Kidney epithelial cell (primary cell): Measurements from ENCODE around the gene RUBCNL. TPM values are rescaled to one million over a fixed set of nuclear protein-coding genes. Genes with fewer than 3 reads are reported as not detected.
A peak's percentile ranks its signal among the peaks of the same experiment; 100 is the strongest.
"Not testable (repeated sequence)": the region's sequence is repeated elsewhere in the genome, so short reads cannot be mapped to it uniquely, and the experiment has no call there.

Source experiments
- DNase-seq: peaks from one replicate; pipeline ENCODE4 v3.0.0-alpha.2; 2010; ENCODE audit warnings: low read depth
- H3K27me3 ChIP-seq: 2 replicates; pipeline ENCODE4 v1.6.0; 2011; ENCODE audit warnings: low read length; ENCODE audit not compliant: control insufficient read depth, insufficient read depth
- H3K36me3 ChIP-seq: 2 replicates; pipeline ENCODE4 v1.5.1; 2011; ENCODE audit warnings: low read length; ENCODE audit not compliant: control insufficient read depth, insufficient read depth
- H3K4me3 ChIP-seq: 2 replicates; pipeline ENCODE4 v1.5.1; 2011; ENCODE audit warnings: low read depth, mild to moderate bottlenecking, control low read depth, low read length
- total RNA-seq: library from RNA; depleted of rRNA; stranded (reverse); fragments of >200 nt; gene quantifications from 2 replicates; pipeline ENCODE4 v1.2.3, GENCODE V29; 2015
- TF ChIP-seq, protein P1 (sequence below): IDR thresholded peaks from 2 replicates; pipeline ENCODE4 v1.5.1; 2011; ENCODE audit warnings: mild to moderate bottlenecking, moderate library complexity, low read length, control low read depth, inconsistent platforms; ENCODE audit not compliant: insufficient read depth, poor library complexity, severe bottlenecking

The RUBCNL gene, protein sequence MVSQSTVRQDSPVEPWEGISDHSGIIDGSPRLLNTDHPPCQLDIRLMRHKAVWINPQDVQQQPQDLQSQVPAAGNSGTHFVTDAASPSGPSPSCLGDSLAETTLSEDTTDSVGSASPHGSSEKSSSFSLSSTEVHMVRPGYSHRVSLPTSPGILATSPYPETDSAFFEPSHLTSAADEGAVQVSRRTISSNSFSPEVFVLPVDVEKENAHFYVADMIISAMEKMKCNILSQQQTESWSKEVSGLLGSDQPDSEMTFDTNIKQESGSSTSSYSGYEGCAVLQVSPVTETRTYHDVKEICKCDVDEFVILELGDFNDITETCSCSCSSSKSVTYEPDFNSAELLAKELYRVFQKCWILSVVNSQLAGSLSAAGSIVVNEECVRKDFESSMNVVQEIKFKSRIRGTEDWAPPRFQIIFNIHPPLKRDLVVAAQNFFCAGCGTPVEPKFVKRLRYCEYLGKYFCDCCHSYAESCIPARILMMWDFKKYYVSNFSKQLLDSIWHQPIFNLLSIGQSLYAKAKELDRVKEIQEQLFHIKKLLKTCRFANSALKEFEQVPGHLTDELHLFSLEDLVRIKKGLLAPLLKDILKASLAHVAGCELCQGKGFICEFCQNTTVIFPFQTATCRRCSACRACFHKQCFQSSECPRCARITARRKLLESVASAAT
- 1.8 and 5.5 TPM in 2 replicates for total RNA-seq

DNA sequence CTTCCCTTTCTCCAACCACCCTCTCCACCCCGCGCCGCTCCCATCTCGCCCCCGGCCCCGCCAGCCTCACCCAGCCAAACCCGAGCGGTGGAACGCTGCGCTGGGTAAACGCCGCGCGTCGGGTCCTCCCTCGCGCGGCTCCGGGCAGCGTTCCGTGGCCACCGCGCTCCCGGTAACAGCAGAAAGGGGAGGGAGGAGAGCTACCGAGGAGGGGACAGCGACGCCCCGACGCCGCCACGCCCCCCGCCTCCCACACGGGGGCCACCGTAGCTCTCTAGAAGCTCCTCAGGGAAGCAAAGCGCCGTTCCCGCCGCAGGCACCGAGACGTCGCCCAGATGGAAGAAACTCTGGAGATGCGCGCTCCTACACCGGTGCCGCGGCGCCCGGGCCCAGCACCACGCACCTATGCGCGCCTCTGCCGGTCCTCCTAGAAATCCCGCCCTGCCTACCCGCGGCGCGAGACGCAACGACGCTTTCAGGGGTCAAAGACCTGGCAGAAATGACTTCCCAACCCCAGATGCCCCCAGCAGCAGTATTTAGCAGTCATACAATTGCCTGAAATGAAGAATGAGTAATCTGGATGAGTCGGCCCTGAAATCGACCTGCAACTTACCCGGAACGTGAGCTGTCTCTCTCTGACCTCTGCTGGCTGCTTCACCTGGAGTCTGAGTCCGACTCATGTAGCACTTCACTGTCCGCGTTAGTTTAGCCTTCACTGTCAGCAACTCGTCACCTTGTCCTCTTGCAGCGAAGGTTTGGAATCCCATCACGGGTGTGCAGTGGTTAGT lies at the start of gene RUBCNL:
RUBCNL (minus strand) TSS at position 189 of the 788 bp plus-strand sequence. CDS start 14,777 bp downstream, outside the sequence.
- TF ChIP-seq, protein P1, sequence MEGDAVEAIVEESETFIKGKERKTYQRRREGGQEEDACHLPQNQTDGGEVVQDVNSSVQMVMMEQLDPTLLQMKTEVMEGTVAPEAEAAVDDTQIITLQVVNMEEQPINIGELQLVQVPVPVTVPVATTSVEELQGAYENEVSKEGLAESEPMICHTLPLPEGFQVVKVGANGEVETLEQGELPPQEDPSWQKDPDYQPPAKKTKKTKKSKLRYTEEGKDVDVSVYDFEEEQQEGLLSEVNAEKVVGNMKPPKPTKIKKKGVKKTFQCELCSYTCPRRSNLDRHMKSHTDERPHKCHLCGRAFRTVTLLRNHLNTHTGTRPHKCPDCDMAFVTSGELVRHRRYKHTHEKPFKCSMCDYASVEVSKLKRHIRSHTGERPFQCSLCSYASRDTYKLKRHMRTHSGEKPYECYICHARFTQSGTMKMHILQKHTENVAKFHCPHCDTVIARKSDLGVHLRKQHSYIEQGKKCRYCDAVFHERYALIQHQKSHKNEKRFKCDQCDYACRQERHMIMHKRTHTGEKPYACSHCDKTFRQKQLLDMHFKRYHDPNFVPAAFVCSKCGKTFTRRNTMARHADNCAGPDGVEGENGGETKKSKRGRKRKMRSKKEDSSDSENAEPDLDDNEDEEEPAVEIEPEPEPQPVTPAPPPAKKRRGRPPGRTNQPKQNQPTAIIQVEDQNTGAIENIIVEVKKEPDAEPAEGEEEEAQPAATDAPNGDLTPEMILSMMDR, result no peak
- no peak for DNase-seq
- peak within 1 kb of the TSS; percentile 43 for H3K4me3 ChIP-seq

GRCh38 chr13:46429558-46429957 lies 42.5 kb upstream of the RUBCNL start:
- H3K36me3 ChIP-seq, H3K4me3 ChIP-seq, H3K27me3 ChIP-seq, DNase-seq: not testable (repeated sequence)

More for the DNA sequence above, at the start of gene RUBCNL:
- Histone ChIP-seq H3K36me3 (no peaks in the 10 kb centered on the region), H3K27me3 (peaks cover 19% of the 10 kb centered on the region)

GRCh38 chr13:46405457-46405856 lies 18.4 kb upstream of the RUBCNL start:
- H3K4me3 ChIP-seq, result no peak overlapping the region
- no peaks in the 10 kb centered on the region for H3K27me3 ChIP-seq
- H3K36me3 ChIP-seq, result no peaks in the 10 kb centered on the region
- TF ChIP-seq, protein P1, result no peak
- DNase-seq, result no peak

DNA sequence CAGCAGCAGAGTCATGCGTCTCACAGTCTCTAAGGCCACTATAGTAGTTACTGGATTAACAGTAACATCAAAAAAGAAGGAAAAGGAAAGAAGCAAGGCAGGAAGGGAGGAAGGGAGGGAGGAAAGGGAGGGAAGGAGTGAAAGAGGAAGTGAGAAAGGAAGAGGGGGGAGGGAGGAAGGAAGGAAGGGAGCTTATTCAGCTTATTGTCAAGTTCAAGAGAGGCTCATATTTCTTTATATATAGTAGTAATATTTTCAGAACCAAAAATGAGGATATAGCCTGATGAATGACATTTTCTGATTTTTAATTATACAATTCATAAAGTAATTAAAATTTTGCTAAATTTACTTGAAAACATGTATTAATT lies 17.7 kb upstream of the RUBCNL start:
- no peaks in the 10 kb centered on the region for H3K27me3 ChIP-seq
- TF ChIP-seq, protein P1, result no peak
- no peaks in the 10 kb centered on the region for H3K36me3 ChIP-seq
- H3K4me3 ChIP-seq, result no peak overlapping the region
- no peak for DNase-seq

DNA sequence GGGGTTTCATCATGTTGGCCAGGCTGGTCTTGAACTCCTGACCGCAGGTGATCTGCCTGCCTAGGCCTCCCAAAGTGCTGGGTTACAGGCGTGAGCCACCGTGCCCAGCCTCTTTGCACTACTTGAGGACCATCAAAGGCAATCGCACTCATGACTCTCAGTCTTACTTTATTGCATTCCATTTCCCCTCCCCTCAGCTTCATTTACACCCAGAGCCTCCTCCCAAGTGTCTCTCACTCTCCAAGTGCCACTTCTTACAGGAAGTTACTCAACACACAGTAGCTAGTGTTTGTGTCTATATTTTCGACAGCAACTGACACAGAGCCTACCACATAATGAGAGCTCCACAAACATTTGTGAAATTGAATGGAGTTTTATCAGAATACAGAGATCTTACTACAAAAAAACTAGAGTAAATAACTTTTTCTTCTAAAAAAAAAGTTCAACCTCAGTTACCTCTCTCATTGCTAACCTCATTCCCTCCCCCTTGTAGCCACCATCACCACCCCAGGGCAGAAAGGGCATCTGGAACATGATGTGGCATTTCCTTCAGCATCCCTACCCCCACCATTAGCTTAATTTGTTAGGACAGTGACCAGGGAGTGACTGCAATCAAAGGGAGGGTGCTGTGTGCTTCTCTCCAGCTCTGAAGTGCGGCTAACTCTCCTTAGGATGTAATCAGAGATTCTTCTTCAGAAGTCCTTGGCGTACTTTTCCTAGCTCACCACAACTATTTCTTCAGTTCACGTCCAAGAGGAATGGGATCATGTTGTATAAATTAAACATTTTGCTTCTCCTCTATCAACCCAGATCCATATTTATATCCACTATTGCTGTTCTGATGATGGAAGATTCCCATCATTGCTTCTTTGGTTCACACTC lies 17.0 kb upstream of the RUBCNL start:
- no peak for DNase-seq
- H3K27me3 ChIP-seq, result no peaks in the 10 kb centered on the region
- TF ChIP-seq, protein P1, result no peak

More for the DNA sequence above, 17.0 kb upstream of the RUBCNL start:
- Histone ChIP-seq H3K36me3 (no peaks in the 10 kb centered on the region), H3K4me3 (no peak overlapping the region)
